C1 segment of cervical spinal cord (tissue), 14 donors: ENCODE data around the gene PANK3.
"Not testable (repeated sequence)": the region's sequence is repeated elsewhere in the genome, so short reads cannot be mapped to it uniquely, and the experiment has no call there.

Experiments
- DNase-seq, 14 donors: peaks; one replicate each; lab custom pipeline; 2025; lab: John Stamatoyannopoulos, UW

The PANK3 gene

GRCh38 chr5:168578538-168579487, at the start of gene PANK3:
Gene PANK3, minus strand, starts transcription at chr5:168579368. Its CDS starts 85 bp downstream, at chr5:168579283.
- DNase-seq = peak in 5 of 14 donors; percentile 27 to 79 (median 68)

DNA sequence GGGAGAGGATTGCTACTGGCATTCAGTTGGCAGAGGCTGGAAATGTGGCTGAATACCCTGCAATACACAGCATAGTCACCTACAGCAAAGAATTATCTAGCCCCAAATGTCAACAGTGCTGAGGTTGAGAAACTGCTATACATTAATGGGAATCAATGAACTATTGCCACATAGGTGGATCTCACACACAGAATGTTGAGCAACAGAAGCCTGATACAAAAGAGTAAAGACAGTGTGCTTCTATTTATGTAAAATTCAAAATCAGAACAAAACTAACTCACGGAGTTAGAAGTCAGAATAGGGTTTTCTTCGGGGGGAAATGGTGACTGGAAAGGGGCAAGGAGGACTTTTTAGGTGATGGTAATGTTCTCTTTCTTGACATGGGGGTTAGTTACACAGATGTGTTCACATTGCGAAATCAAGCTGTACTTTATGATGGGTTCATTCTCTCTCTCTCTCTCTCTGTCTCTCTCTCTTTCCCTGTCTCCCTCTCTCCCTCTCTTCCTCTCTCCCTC, 45.7 kb upstream of the PANK3 start:
- DNase-seq = no peak

DNA sequence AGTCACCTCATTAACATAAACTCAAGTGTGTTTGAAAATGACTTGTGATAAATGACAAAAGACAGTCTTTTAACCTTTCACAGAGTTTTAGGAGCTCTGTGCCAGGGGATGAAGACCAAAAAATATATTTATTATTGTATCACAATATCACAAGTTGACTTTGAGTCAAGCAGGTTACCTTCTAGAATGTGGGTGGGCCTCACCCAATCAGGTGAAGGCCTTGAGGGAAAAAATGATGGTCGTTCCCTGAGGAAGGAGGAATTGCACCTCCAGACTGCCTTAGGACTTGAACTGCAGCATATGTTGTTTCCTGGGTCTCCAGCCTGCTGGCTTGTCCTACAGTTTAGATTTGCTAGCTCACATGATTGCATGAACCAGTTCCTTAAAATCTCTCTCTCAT, 41.6 kb upstream of the PANK3 start:
- no peak for DNase-seq

DNA sequence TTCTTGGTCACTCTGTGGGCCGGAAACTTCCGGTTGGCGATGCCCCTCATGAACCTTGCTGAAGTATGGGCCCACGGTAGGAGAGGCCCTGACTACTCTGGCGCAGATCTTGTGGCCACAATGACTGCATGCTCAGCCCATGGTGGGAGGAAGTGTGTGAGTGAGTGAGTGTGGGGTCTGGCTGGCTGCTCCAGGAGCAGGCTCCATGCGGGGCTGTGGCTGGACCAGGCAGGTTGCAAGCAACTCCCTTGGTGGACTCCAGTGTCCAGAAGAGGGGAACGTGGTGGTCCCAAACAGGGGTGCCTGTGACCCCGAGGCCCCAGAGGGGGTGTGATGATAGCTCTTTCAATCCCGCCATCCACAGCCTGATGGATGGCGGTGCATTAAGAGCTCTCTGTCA, 35.5 kb upstream of the PANK3 start:
- DNase-seq = no peak

DNA sequence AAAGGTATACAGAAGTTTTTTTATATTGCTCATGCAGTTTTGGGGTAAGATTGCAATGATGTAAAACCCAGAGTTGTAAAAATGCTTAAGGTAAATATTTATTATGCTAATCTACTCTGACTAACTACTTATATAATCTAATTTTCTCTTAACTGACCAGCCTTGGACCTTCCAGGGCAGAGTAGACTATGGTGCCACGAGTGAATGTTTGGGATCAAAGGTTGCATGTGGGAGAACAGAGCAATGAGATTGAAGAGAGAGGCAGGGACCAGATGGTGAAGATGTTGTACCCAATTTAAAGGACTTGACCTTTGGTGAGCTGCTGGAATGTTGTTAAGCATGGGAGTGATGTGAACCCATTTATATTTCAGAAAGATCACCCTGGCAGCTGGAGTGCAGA, 34.8 kb upstream of the PANK3 start:
- DNase-seq = no peak

DNA sequence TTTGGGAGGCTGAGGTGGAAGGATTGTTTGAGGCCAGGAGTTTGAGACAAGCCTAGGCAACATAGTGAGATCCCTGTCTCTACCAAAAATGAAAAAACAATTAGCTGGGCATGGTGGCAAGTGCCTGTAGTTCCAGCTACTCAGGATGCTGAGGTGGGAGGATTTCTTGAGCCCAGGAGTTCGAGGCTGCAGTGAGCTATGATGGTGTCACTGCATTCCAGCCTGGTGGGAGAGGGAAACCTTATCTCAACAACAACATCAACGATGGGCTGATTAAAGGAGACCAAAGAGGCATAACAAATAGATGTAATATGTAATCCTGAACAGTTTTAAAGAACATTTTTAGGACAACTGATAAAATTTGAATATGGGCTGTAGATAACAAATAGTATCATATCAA, 34.2 kb upstream of the PANK3 start:
- DNase-seq = no peak

DNA sequence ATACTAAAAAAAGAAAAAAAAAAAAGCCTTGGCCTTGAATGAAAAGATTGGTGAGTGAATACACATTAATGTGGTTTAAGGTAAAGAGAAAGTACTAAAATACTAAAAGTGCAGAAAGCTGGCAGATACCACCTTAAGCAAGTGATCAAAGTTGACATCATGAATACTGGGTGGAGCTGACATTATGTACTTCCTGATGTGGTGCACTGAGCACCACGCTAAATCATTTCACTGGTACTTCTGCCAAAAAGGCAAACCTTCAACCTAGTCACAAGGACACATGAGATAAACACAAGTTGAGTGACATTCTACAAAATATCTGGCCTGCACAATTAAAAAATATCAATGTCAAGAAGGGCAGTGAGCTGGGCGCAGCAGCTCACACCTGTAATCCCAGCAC, 33.8 kb upstream of the PANK3 start:
- DNase-seq = no peak

- DNase-seq = no peak
These were observed 33.0 kb upstream of the PANK3 start for GRCh38 chr5:168612123-168612522.

- DNase-seq = no peak
These were observed 32.0 kb upstream of the PANK3 start for GRCh38 chr5:168611165-168611564.

DNA sequence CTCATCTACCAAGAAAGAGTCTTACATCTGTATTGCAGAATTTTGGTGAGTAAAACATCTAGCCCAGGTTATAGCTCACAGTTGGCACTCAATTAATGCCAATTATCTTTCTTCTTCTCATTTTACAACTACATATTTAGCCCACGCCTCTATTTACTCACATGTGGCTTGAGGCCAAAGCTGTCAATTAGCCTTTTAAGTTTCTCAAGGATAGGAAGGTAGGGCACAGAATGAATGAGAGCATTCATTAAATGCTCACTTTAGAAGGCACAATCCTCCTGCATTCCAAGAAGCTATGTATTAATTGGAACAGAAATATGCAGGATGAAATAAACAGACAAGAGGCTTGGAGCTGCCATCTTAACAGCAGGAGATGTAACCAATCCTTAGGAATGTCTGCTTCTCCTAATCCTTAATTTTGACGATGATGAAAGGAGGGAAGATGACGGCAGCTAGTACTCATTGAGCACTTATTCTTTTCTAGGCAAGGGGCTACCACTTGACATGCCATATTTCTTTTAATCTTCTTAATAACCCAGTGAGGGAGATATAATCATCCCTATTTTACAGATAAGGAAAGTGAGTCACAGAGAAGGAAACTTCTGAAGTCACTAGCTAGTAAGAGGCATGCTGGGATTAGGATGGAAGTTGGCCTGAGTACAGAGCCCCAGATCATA, 30.8 kb upstream of the PANK3 start:
- no peak for DNase-seq

- no peak for DNase-seq
These were observed 29.7 kb upstream of the PANK3 start for GRCh38 chr5:168608821-168609220.

DNA sequence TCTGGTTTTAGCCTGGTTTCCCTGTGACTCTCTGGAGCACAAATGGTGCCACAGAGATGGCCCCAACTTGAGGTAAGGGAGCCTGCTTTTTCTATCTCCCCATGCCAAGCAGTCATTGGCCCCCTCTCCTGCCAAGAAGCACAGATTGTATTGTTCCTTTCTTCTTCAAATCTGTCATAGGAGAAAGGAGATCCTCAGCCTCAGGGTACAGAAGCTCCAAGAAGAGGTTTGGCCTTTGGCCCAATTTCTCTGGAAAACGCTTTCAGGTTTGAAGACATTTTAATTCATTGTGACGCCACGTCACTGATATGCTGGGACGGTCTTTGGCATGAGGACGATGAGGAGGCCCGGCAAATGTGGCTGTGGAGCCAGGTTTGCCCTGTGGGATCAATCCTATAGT, 29.2 kb upstream of the PANK3 start:
- DNase-seq = peak in 1 of 14 donors; percentile 5

DNA sequence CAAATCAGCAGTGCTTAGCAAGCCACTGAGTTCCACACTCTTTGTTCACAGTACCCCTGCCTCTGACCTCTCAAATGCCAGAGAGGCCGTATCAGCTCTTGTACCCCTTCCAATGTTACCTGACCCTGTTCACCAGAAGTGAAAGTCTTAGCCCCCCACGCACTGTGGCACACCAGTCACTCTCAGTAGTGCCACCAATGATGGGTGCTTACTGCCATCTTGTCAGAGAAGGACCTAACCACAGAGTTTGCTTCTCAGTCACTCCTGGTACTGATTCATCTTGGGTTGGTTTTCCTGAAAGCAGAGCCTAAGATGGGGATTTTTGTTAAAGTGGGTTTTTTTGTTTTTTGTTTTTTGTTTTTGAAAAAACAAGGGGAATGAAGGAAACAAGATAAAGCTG, 28.8 kb upstream of the PANK3 start:
- no peak for DNase-seq

GRCh38 chr5:168606562-168606961, 27.4 kb upstream of the PANK3 start:
- DNase-seq = no peak

GRCh38 chr5:168604436-168604835, 25.3 kb upstream of the PANK3 start:
- no peak for DNase-seq

GRCh38 chr5:168603746-168604145, 24.6 kb upstream of the PANK3 start:
- no peak for DNase-seq

- no peak for DNase-seq
These were observed 23.3 kb upstream of the PANK3 start for GRCh38 chr5:168602517-168602916.

DNA sequence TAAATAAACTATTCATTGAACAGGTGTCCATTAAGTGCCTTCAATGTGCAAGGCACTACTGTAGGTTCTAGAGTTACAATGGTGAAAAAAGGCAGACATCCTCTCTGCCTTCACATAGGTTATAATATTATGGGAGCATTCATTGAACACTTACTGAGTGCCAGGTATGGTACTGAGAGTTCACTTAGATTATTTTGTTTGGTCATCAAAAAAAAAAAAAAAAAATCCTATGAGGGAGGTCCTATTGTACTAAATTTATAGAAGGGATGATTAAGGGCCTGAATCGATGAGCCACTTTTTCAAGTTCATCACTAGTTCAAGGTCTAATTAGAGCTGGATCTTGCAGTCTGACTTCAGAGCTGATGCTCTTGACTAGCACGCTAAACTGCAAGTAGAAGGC, 22.8 kb upstream of the PANK3 start:
- no peak for DNase-seq

GRCh38 chr5:168600409-168600808, 21.2 kb upstream of the PANK3 start:
- no peak for DNase-seq

GRCh38 chr5:168599826-168600225, 20.7 kb upstream of the PANK3 start:
- no peak for DNase-seq

DNA sequence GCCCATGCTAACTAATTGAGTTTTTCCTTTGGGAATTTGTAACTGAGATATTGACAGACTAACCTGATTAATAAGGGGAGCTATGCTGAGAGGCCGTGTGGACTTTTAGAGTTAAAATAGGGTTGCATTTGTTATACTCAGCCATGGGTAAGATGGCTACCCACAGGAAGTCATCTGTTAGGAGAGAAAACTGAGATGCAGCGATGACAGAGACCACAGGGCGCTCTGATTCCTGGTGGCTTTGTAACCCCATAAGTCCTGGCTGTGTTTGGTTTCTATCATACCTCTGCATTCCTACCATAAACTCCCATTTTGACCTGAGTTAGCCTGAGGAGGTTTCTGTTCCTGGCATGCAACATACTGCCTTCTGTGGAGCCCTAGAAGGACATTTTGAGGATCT, 19.5 kb upstream of the PANK3 start:
- DNase-seq = no peak

GRCh38 chr5:168596927-168597326, 17.8 kb upstream of the PANK3 start:
- no peak for DNase-seq

- DNase-seq = not testable (repeated sequence)
These were observed 17.0 kb upstream of the PANK3 start for GRCh38 chr5:168596122-168596521.
